Measurements from ENCODE around the gene PGBD5. TPM values are rescaled to one million over a fixed set of nuclear protein-coding genes. Genes with fewer than 3 reads are reported as not detected.

PGBD5 gene
- total RNA-seq, 1 donor from 2014 or later = 19.7 TPM

DNA sequence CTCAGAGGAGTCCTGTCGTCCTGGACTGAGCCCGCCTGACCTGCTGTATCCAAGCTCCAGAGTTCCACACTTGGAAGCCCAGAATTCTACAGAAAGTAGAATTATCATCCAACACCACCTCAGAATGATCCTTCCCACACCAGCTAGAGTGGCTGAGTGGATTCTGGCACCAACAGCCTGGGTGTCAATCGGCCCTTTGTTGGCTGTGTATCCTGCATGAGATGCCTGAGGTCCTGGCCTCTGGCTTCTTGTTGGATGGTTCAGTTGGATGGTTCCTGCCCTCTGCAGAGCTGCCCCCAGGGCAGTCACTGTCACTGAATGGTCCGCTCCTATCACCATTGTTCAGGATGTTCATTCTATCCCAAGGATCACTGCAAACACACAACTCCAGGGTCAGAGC is 49.8 kb downstream of the PGBD5 start:
- H3K27me3 Mint-ChIP-seq (ENCODE audit: low read depth) = no peaks in the 10 kb centered on the region
- H3K4me3 Mint-ChIP-seq = no peak overlapping the region
- H3K27ac Mint-ChIP-seq (ENCODE audit: unreplicated experiment) = peak overlapping the region; percentile 71

GRCh38 chr1:230375780-230376179 is 50.4 kb downstream of the PGBD5 start:
- Mint-ChIP-seq H3K27ac (ENCODE audit: unreplicated experiment) (peak overlapping the region; percentile 71), H3K36me3 (ENCODE audit: low read depth) (peaks cover 12% of the 10 kb centered on the region), H3K27me3 (ENCODE audit: low read depth) (no peaks in the 10 kb centered on the region), H3K4me1 (peaks cover 36% of the 10 kb centered on the region), H3K9me3 (peaks cover 11% of the 10 kb centered on the region), H3K4me3 (peak overlapping the region; percentile 10)
- TF ChIP-seq, protein P1, sequence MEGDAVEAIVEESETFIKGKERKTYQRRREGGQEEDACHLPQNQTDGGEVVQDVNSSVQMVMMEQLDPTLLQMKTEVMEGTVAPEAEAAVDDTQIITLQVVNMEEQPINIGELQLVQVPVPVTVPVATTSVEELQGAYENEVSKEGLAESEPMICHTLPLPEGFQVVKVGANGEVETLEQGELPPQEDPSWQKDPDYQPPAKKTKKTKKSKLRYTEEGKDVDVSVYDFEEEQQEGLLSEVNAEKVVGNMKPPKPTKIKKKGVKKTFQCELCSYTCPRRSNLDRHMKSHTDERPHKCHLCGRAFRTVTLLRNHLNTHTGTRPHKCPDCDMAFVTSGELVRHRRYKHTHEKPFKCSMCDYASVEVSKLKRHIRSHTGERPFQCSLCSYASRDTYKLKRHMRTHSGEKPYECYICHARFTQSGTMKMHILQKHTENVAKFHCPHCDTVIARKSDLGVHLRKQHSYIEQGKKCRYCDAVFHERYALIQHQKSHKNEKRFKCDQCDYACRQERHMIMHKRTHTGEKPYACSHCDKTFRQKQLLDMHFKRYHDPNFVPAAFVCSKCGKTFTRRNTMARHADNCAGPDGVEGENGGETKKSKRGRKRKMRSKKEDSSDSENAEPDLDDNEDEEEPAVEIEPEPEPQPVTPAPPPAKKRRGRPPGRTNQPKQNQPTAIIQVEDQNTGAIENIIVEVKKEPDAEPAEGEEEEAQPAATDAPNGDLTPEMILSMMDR (conservative IDR thresholded peaks at IDR 0.05) = no peak
- DNase-seq (ENCODE audit: low read depth, low spot score) = peak; percentile 13

More for the DNA sequence above, 49.8 kb downstream of the PGBD5 start:
- TF ChIP-seq, protein P1 (conservative IDR thresholded peaks at IDR 0.05) = no peak
- H3K9me3 Mint-ChIP-seq = peaks cover 11% of the 10 kb centered on the region
- peaks cover 14% of the 10 kb centered on the region for H3K36me3 Mint-ChIP-seq (ENCODE audit: low read depth)
- peak; percentile 15 for DNase-seq (ENCODE audit: low read depth, low spot score)
- peaks cover 36% of the 10 kb centered on the region for H3K4me1 Mint-ChIP-seq

- H3K36me3 Mint-ChIP-seq (ENCODE audit: low read depth) = peaks cover 12% of the 10 kb centered on the region
- no peak overlapping the region for H3K27ac Mint-ChIP-seq (ENCODE audit: unreplicated experiment)
- DNase-seq (ENCODE audit: low read depth, low spot score) = no peak
- TF ChIP-seq, protein P1 (conservative IDR thresholded peaks at IDR 0.05) = no peak
- H3K9me3 Mint-ChIP-seq = peaks cover 11% of the 10 kb centered on the region
- no peak overlapping the region for H3K4me3 Mint-ChIP-seq
- H3K27me3 Mint-ChIP-seq (ENCODE audit: low read depth) = no peaks in the 10 kb centered on the region
- peaks cover 36% of the 10 kb centered on the region for H3K4me1 Mint-ChIP-seq
Measured at GRCh38 chr1:230375147-230375546, 51.0 kb downstream of the PGBD5 start.

- Mint-ChIP-seq H3K27me3 (ENCODE audit: low read depth) (no peaks in the 10 kb centered on the region), H3K36me3 (ENCODE audit: low read depth) (no peaks in the 10 kb centered on the region), H3K27ac (ENCODE audit: unreplicated experiment) (no peak overlapping the region), H3K4me3 (no peak overlapping the region), H3K9me3 (no peaks in the 10 kb centered on the region), H3K4me1 (peaks cover 24% of the 10 kb centered on the region)
- TF ChIP-seq, protein P1 (conservative IDR thresholded peaks at IDR 0.05) = no peak
- no peak for DNase-seq (ENCODE audit: low read depth, low spot score)
Measured at GRCh38 chr1:230371923-230372703, 54.0 kb downstream of the PGBD5 start.

DNA sequence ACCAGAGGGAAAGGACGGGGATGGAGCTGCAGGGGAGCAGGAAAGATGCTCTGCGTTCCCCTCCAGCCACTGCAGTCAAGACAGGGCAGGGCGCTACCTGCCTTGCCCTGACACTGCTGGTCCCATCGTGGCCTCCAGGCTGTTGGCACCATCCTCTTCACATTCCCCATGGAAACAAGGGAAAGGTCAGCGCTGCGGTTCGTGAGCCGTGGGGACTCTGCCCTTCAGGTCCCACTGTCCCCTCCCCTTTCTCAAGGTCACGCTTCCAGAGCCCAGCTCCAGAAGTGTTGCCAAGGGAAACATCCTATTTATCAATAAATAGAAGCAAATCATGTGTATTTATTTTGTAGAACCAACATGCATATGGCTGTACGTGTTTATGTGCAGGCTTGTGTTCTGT is 56.0 kb downstream of the PGBD5 start:
- TF ChIP-seq, protein P1 (conservative IDR thresholded peaks at IDR 0.05) = no peak
- H3K27me3 Mint-ChIP-seq (ENCODE audit: low read depth) = no peaks in the 10 kb centered on the region
- peaks cover 15% of the 10 kb centered on the region for H3K4me1 Mint-ChIP-seq
- DNase-seq (ENCODE audit: low read depth, low spot score) = no peak
- H3K4me3 Mint-ChIP-seq = no peak overlapping the region
- no peak overlapping the region for H3K27ac Mint-ChIP-seq (ENCODE audit: unreplicated experiment)
- no peaks in the 10 kb centered on the region for H3K36me3 Mint-ChIP-seq (ENCODE audit: low read depth)
- H3K9me3 Mint-ChIP-seq = no peaks in the 10 kb centered on the region
